RWPE2 (cell line): Measurements from ENCODE around the gene HMCN2.

Source experiments
- ATAC-seq: fragments of 200-7000 bp; cut with Tn5 transposase; 3 replicates; pipeline ENCODE4 v1.9.1; 2021; ENCODE audit warnings: low read depth
- DNase-seq: peaks from one replicate; pipeline ENCODE4 v3.0.0-alpha.2; 2020; ENCODE audit warnings: low spot score
- H3K27ac ChIP-seq: fragments of 450-650 bp; 2 replicates; pipeline ENCODE4 v1.5.1; 2017; ENCODE audit warnings: mild to moderate bottlenecking; ENCODE audit not compliant: poor library complexity, severe bottlenecking
- H3K27me3 ChIP-seq: fragments of 250-450 bp; sonication (Bioruptor Pico); 2 replicates; pipeline ENCODE4 v1.5.1; 2021; ENCODE audit warnings: mild to moderate bottlenecking, moderate library complexity; ENCODE audit not compliant: insufficient read depth, poor library complexity, severe bottlenecking
- H3K36me3 ChIP-seq: fragments of 250-450 bp; sonication (Bioruptor Pico); 2 replicates; pipeline ENCODE4 v1.5.1; 2020; ENCODE audit warnings: low read depth, mild to moderate bottlenecking, moderate library complexity
- H3K4me1 ChIP-seq: fragments of 250-450 bp; sonication (Bioruptor Pico); 2 replicates; pipeline ENCODE4 v1.5.1; 2021; ENCODE audit warnings: mild to moderate bottlenecking, moderate library complexity; ENCODE audit not compliant: insufficient read depth, poor library complexity, severe bottlenecking
- H3K4me3 ChIP-seq: fragments of 250-450 bp; sonication (Bioruptor Pico); 2 replicates; pipeline ENCODE4 v1.5.1; 2021; ENCODE audit warnings: mild to moderate bottlenecking, moderate library complexity; ENCODE audit not compliant: severe bottlenecking
- H3K9me3 ChIP-seq: fragments of 250-450 bp; sonication (Bioruptor Pico); 2 replicates; pipeline ENCODE4 v1.5.1; 2021; ENCODE audit warnings: mild to moderate bottlenecking, moderate library complexity; ENCODE audit not compliant: severe bottlenecking
- CTCF ChIP-seq: fragments of 450-650 bp; IDR thresholded peaks from one replicate; pipeline ENCODE4 v1.5.1; 2017; ENCODE audit warnings: mild to moderate bottlenecking, moderate library complexity; ENCODE audit not compliant: poor library complexity, severe bottlenecking

HMCN2 gene

DNA sequence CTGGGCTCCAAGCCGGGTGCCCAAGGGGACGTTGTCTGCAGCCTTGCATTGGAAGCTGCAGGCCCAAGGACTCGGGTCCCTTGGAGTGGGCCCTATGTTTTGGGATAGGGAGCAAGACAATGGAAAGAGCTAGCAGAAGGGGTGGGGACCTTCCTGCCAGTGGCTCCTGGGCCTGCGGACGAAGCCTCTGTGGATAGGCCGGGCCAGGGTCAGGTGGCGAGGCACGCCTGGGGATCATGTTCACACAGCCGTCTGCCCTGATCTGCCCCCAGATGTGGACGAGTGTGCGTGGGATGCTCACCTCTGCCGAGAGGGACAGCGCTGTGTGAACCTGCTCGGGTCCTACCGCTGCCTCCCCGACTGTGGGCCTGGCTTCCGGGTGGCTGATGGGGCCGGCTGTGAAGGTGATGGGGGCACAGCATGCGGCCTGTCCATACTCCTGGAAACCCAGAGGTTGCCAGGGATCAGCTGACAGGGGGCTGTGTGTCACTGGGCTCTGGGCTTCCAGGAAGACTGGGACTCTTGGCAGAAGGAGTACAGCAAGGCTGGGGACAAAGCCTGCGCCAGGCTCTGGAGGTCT, 162.6 kb downstream of the HMCN2 start:
- ATAC-seq = no peak
- H3K9me3 ChIP-seq = no peaks in the 10 kb centered on the region
- no peak for DNase-seq
- TF ChIP-seq CTCF = no peak
- no peaks in the 10 kb centered on the region for H3K27me3 ChIP-seq
- H3K27ac ChIP-seq = no peak overlapping the region
- no peaks in the 10 kb centered on the region for H3K36me3 ChIP-seq
- H3K4me3 ChIP-seq = no peak overlapping the region
- H3K4me1 ChIP-seq = peaks cover 17% of the 10 kb centered on the region

DNA sequence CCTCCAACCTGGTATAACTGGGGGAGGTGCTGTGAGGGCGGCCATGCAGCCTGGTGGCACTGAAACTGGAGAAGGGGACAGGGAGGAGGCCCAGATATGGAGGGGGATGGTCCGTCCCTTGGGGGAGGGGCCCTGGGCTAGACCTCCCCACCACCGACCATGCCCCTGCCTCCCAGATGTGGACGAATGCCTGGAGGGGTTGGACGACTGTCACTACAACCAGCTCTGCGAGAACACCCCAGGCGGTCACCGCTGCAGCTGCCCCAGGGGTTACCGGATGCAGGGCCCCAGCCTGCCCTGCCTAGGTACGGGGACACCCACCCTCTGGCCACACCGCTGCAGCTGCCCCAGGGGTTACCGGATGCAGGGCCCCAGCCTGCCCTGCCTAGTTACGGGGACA, 163.8 kb downstream of the HMCN2 start:
- no peak overlapping the region for H3K27ac ChIP-seq
- no peaks in the 10 kb centered on the region for H3K27me3 ChIP-seq
- no peaks in the 10 kb centered on the region for H3K9me3 ChIP-seq
- TF ChIP-seq CTCF = no peak
- peaks cover 17% of the 10 kb centered on the region for H3K4me1 ChIP-seq
- ATAC-seq = no peak
- H3K36me3 ChIP-seq = no peaks in the 10 kb centered on the region
- no peak for DNase-seq
- H3K4me3 ChIP-seq = no peak overlapping the region

GRCh38 chr9:130429831-130430230, 164.3 kb downstream of the HMCN2 start:
- no peak overlapping the region for H3K27ac ChIP-seq
- H3K4me3 ChIP-seq = no peak overlapping the region
- no peak for ATAC-seq
- no peak for TF ChIP-seq CTCF
- H3K36me3 ChIP-seq = no peaks in the 10 kb centered on the region
- H3K9me3 ChIP-seq = no peaks in the 10 kb centered on the region
- no peak for DNase-seq
- peaks cover 17% of the 10 kb centered on the region for H3K4me1 ChIP-seq
- no peaks in the 10 kb centered on the region for H3K27me3 ChIP-seq

DNA sequence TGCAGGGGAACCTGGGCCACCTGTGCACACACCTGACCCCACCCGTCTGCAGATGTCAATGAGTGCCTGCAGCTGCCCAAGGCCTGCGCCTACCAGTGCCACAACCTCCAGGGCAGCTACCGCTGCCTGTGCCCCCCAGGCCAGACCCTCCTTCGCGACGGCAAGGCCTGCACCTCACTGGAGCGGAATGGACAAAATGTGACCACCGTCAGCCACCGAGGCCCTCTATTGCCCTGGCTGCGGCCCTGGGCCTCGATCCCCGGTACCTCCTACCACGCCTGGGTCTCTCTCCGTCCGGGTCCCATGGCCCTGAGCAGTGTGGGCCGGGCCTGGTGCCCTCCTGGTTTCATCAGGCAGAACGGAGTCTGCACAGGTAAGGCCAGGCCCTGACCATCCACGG, 164.7 kb downstream of the HMCN2 start:
- H3K27me3 ChIP-seq = no peaks in the 10 kb centered on the region
- H3K9me3 ChIP-seq = no peaks in the 10 kb centered on the region
- no peak overlapping the region for H3K4me3 ChIP-seq
- H3K4me1 ChIP-seq = peaks cover 17% of the 10 kb centered on the region
- ATAC-seq (no peak), DNase-seq (peak; percentile 43)
- no peak overlapping the region for H3K27ac ChIP-seq
- H3K36me3 ChIP-seq = no peaks in the 10 kb centered on the region
- no peak for TF ChIP-seq CTCF

DNA sequence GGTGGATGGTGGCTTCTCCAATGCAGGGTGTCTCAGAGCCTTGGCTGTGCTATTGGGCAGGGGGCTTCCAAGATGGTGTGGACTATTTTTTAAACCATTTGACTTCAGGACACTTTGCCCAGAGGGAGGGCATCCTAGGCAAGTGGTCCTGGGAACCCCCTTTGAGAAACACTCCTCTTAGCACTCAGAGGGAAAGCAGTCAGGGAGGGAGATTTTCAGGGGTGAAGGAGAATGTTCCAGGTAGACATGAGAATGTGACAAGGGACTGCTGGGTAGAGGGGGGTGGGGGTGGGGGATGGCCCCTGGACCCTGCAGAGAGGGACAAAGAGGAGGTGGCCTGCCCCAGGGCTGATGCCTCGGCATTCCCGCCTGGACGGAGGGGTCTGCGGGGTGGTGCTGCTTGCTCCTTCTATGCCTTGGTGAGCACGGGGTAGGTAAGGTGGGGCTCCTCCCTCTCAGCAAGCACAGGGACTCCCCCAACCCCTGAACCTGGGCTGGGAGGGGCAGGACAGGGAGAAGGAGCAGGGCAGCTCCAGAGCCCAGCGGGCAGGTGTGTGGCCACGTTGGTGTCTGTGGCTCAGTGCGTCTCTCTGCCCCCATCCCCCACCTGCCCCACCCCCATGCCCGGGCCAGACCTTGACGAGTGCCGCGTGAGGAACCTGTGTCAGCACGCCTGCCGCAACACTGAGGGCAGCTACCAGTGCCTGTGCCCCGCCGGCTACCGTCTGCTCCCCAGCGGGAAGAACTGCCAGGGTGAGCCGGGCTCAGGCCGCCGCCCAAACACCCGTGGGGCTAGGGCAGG, 165.4 kb downstream of the HMCN2 start:
- H3K4me1 ChIP-seq = peaks cover 16% of the 10 kb centered on the region
- TF ChIP-seq CTCF = no peak
- no peaks in the 10 kb centered on the region for H3K27me3 ChIP-seq
- no peaks in the 10 kb centered on the region for H3K9me3 ChIP-seq
- ATAC-seq (no peak), DNase-seq (peak; percentile 54)
- no peak overlapping the region for H3K4me3 ChIP-seq
- no peak overlapping the region for H3K27ac ChIP-seq
- no peaks in the 10 kb centered on the region for H3K36me3 ChIP-seq
